GM12891 (cell line): ENCODE measurements around the gene NECAB2.

Experiments used
- POLR2A ChIP-seq: IDR thresholded peaks from 2 replicates; pipeline ENCODE4 v1.6.1; 2011; ENCODE audit warnings: low read depth, low read length, control low read depth
- POLR2AphosphoS5 ChIP-seq: IDR thresholded peaks from 2 replicates; pipeline ENCODE4 v1.6.1; 2011; ENCODE audit warnings: low read depth, low read length, control low read depth
- POU2F2 ChIP-seq: IDR thresholded peaks from 2 replicates; pipeline ENCODE4 v1.6.1; 2011; ENCODE audit warnings: low read depth, mild to moderate bottlenecking, control low read depth, low read length, moderate library complexity
- SPI1 ChIP-seq: IDR thresholded peaks from 2 replicates; pipeline ENCODE4 v1.6.1; 2011; ENCODE audit warnings: low read depth, low read length, control low read depth
- TAF1 ChIP-seq: IDR thresholded peaks from 2 replicates; pipeline ENCODE4 v1.6.1; 2011; ENCODE audit warnings: low read depth, low read length, control low read depth

GRCh38 chr16:83975590-83976260, 7.7 kb downstream of the NECAB2 start:
- TF ChIP-seq POLR2A (no peak), POLR2AphosphoS5 (no peak), SPI1 (no peak), TAF1 (no peak), POU2F2 (no peak)
